ENCODE data around the gene CDH23.

The CDH23 gene

DNA sequence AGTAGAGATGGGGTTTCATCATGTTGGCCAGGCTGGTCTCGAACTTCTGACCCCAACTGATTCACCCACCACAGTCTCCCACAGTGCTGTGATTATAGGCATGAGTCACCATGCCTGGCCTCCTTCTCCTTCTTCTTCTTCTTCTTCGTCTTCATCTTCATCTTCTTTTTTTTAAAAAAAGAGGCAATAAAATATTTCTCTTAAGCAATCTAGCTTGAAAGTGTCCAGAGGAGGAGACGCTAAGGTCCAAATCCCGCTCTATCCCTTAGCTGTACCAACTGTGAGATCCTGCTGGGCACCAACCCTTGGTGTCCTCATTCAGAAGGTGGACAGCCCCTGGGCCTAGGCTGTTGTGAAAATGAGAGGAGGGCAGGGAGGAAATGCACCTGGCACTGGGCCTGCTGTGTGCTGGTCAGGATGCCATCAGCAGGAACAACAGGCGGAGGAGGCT, 468.2 kb downstream of the CDH23 start:
- no peak for TF ChIP-seq EZH2phosphoT487 (IDR thresholded peaks at IDR 0.05; ENCODE audit: low read length)
- TF ChIP-seq, protein P1, sequence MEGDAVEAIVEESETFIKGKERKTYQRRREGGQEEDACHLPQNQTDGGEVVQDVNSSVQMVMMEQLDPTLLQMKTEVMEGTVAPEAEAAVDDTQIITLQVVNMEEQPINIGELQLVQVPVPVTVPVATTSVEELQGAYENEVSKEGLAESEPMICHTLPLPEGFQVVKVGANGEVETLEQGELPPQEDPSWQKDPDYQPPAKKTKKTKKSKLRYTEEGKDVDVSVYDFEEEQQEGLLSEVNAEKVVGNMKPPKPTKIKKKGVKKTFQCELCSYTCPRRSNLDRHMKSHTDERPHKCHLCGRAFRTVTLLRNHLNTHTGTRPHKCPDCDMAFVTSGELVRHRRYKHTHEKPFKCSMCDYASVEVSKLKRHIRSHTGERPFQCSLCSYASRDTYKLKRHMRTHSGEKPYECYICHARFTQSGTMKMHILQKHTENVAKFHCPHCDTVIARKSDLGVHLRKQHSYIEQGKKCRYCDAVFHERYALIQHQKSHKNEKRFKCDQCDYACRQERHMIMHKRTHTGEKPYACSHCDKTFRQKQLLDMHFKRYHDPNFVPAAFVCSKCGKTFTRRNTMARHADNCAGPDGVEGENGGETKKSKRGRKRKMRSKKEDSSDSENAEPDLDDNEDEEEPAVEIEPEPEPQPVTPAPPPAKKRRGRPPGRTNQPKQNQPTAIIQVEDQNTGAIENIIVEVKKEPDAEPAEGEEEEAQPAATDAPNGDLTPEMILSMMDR (IDR thresholded peaks at IDR 0.05; ENCODE audit: low read length) = no peak
- no peak for TF ChIP-seq EZH2 (optimal IDR thresholded peaks at IDR 0.05; ENCODE audit: low read depth, low read length)
- H3K27ac ChIP-seq (ENCODE audit: low read length) = no peak overlapping the region
- no peak overlapping the region for H3K4me2 ChIP-seq (ENCODE audit: low read depth, low read length)
- H3K4me1 ChIP-seq (ENCODE audit: low read length) = peaks cover 46% of the 10 kb centered on the region
- H3K4me3 ChIP-seq (ENCODE audit: low read length) = no peak overlapping the region
- no peaks in the 10 kb centered on the region for H4K20me1 ChIP-seq (ENCODE audit: insufficient read depth, low read length)
- no peaks in the 10 kb centered on the region for H3K36me3 ChIP-seq (replicated peaks; ENCODE audit: insufficient read depth, low read length)
- H2AFZ ChIP-seq (ENCODE audit: low read length) = no peak overlapping the region
- H3K9me2 ChIP-seq (replicated peaks; ENCODE audit: insufficient read depth, low read length) = no peaks in the 10 kb centered on the region
- no peak for DNase-seq
- no peaks in the 10 kb centered on the region for H3K9me3 ChIP-seq (replicated peaks; ENCODE audit: insufficient read depth, low read length)
- H3F3A ChIP-seq (ENCODE audit: insufficient read depth, low read length) = peaks cover 27% of the 10 kb centered on the region
- H3K79me2 ChIP-seq (ENCODE audit: low read length) = no peaks in the 10 kb centered on the region
- no peaks in the 10 kb centered on the region for H3K27me3 ChIP-seq (replicated peaks; ENCODE audit: insufficient read depth, low read length)
- no peak overlapping the region for H3K9ac ChIP-seq (ENCODE audit: low read length)

Data from MM.1S (cell line).